Measurements from ENCODE around the gene OR1G1.
"Not testable (repeated sequence)": the region's sequence is repeated elsewhere in the genome, so short reads cannot be mapped to it uniquely, and the experiment has no call there.

The OR1G1 gene

GRCh38 chr17:3127451-3127850 lies at the start of gene OR1G1:
Gene OR1G1, minus strand, starts transcription at chr17:3127551. Its CDS starts 0 bp downstream, at chr17:3127551.
- no peak for DNase-seq

GRCh38 chr17:3167574-3167973 lies 40.2 kb upstream of the OR1G1 start:
- DNase-seq = no peak

GRCh38 chr17:3157218-3157617 lies 29.9 kb upstream of the OR1G1 start:
- DNase-seq = no peak

GRCh38 chr17:3137494-3137893 lies 10.1 kb upstream of the OR1G1 start:
- not testable (repeated sequence) for DNase-seq

GRCh38 chr17:3104322-3104721 lies 23.0 kb downstream of the OR1G1 start, which contains the start of gene OR1D2:
Gene OR1D2, minus strand, starts transcription at chr17:3104422. Its CDS starts 11,426 bp downstream, at chr17:3092996.
- DNase-seq = no peak
